Stimulated activated CD4-positive, alpha-beta T cell treated with anti-CD3 and anti-CD28 coated beads, Interleukin-4, amount 100 ng/mL, for 48 hours (primary cell): ENCODE measurements around the gene PAX6.

Experiments
- DNase-seq, 2 donors: peaks; one replicate each; pipeline ENCODE4 v3.0.0-alpha.2; 2020; ENCODE audit warnings: low read depth in 2 of 2

PAX6 gene

DNA sequence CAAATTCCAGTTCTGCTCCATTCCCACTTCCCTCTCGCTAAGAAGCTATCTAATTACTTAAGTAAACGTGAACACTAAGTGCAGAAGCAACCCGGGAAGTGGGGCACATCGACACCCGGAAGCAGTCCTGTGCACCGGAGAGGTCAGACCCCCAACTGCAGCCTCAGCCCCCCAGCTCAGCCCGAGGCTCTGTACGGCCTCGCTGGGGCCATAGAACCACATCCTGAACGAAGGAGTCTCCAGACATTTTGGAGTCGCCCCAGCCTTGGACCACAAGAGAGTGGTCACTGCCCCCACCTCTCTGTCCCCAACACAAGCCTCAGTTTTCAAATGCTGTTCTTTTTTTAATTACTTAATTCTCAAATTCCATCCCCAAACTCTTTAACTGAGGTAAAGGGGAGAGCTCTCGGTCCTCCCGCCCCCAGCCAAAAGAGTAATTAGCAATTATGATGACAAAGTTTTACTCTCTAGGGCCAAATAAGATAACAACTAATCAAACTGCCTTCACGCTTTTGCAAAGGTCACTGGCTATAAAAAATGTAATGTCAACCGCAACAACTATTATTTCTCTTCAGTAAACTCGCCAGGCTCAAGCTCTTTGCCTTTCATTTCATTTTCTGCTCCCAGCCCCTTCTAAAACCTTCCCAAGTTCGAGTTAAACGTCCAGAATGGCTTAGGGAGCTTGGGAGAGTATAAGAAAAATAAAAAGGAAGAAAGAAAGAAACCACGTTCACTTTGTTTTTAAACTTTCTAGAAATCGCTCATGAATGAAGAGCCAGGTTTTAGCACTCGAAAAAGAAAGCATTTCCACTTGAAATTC, 2.2 kb downstream of the PAX6 start:
- no peak for DNase-seq

DNA sequence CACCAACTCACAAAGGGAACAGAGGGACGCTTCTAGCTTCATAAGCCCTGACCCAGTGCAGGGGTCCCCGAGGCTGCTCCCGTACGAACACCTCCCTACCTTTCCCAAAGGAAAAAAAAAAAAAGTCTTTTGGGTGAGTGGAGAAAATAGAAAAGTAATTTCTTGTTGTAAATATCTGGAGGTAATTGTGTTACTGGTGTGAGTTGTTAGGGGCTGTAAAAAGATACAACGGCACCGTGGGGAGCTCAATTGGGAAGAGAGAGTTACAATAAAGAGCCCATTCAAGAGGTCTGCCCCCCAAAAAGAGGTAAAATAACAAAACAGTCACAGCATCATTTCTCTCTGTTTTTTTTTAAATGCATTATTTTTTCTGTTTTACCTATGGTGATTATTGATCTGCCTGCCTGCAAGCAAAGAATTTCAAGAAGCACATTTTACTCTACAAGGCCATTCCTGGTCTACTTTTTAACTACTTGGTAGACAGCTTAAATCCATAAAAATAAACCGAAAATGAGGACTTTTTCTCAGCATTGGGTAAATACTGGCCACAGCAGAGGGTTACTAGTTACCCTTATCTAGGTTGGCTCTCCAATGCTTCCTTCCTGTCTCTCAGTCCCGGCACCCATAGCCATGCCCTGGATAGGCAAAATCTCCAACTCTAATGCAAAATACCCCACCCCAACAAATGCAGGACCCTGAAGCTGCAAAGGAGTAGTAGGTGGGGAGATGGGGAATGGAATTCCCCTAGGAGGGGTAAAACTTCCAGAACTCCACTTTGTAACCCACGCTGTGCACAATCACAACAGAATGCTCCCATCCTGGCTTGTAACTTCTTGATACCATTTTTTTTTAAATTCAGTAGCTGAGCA, 3.1 kb downstream of the PAX6 start:
- no peak for DNase-seq

GRCh38 chr11:31806928-31807798, 4.0 kb downstream of the PAX6 start:
- no peak for DNase-seq

- DNase-seq = no peak
These were observed 4.8 kb downstream of the PAX6 start for GRCh38 chr11:31806186-31806927.

- DNase-seq = no peak
These were observed 5.4 kb downstream of the PAX6 start for GRCh38 chr11:31805629-31806185.

GRCh38 chr11:31805037-31805628, 6.0 kb downstream of the PAX6 start:
- no peak for DNase-seq

DNA sequence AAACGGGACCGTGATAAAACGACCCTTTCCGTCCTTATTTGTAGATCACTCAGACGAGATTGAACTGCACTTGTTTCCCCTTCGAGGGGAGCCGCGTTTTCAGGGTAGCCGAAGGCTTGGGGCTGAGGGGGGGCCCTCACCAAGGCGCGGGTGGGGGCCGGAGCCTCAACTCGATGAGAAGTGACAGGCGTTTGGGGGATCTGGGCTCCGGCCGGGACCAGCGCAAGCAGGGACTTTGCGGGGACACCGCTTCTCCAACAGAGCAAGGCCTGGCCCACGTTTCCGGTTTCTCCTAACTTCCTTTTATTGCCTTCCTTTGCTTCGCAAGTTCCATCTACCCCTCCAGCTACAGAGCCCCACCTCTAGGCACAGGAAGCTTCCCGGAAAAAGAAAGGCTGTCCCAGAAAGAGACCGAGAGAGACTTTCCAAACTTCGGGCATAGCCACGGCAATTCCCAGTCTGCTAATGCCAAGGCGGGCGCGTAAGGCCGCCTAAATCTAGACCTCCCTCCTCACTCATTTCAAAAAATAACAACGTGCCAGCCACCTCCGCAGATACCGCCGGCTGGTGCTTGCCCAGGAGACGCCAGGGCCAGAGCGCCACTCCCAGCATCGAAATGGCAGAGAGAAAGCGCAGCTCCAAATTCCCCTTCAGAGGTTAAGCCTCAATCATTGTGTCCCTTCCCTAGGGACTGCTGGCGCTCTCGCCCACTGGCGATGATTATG, 6.6 kb downstream of the PAX6 start:
- no peak for DNase-seq

DNA sequence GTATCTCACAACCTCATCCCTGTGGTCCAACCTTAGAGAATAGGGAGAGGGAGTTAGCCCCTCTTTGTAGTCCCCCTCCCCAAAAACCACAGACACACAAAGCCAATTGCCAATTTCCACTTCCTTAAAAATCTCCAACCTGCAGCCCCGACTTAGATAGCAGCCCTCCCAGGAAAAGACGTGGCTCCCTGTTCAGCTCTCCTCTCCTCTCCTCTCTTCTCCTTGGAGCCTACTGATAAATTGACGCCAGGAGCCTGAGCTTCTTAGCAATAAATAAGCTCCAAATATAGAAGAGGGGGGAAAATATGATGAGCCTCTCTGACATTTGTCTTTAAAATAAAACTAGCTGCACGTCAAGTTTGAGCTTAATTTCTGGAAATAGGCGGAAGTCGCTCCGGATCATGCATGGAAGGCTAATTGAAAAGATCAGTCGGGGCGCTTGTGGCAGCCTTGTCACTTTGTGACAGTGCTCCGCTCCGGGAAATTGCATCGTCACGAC, 7.3 kb downstream of the PAX6 start:
- DNase-seq = no peak

DNA sequence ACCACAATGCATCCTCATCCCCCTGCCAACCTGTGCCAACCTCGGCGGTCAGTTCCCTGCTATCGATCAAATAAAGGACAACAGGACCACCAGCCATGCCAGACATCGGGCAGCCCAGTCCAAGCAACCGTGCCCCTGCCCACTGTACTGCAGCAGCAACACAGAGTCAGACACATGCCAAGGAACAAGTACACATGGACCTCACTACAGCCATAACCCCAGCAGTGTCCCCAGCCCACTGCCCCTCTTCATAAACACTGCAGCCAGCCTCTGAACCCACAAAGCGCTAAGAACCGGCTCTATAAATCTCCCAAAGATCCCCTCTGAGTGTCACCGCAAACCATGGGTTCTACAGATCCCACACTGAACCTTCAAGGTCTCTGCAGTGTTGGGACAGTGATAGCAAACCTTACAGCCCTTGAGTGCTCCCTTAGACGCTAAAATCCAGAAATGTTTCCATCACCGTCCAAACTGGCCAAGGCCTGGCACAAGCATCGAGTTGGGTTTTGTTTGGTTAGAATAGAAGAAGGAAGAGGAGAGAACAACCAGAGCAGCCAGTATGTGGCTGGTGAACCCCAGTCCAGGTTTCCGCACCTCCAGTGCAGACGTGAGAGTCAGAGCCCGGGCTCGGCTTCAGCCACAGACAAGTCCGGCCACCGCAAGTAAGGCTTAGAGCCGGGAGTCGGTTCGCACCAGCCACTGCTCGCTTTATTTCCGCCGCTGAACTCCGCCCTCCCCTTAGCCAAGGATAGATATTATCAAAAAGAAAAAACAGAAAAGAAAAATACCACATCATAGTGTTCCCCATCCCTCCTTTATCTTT, 7.9 kb downstream of the PAX6 start:
- DNase-seq = no peak

DNA sequence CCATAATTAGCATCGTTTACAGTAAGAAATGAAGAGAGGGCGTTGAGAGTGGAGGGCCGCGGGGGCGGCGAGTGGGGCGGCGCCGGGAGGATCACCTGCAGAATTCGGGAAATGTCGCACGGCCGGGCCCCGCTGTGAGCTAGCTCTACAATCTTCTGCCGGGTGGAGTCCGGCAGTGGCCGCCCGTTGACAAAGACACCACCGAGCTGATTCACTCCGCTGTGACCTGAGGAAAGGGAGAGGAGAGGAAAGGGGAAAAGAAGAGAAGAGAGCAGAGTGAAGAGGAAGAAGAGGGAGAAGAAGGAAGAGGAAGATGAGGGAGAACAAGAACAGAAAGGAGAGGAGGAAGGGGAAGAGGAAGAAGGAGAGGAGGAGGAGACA, 8.5 kb downstream of the PAX6 start:
- DNase-seq = no peak

GRCh38 chr11:31802000-31802551, 9.0 kb downstream of the PAX6 start:
- DNase-seq = no peak

DNA sequence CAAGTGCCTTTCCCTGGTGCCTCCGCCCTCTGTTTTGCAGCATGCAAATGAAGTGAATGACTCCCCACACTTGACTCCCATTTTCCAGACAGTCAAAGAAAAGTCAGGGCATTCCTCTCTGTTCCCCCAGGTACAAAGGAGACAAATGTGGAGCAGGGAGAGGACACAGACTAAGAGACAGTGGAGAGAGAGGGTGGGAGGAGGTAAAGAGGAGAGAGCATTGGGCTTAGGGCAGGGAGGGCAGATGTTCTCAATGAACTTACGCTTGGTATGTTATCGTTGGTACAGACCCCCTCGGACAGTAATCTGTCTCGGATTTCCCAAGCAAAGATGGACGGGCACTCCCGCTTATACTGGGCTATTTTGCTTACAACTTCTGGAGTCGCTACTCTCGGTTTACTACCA, 9.8 kb downstream of the PAX6 start:
- DNase-seq = no peak

DNA sequence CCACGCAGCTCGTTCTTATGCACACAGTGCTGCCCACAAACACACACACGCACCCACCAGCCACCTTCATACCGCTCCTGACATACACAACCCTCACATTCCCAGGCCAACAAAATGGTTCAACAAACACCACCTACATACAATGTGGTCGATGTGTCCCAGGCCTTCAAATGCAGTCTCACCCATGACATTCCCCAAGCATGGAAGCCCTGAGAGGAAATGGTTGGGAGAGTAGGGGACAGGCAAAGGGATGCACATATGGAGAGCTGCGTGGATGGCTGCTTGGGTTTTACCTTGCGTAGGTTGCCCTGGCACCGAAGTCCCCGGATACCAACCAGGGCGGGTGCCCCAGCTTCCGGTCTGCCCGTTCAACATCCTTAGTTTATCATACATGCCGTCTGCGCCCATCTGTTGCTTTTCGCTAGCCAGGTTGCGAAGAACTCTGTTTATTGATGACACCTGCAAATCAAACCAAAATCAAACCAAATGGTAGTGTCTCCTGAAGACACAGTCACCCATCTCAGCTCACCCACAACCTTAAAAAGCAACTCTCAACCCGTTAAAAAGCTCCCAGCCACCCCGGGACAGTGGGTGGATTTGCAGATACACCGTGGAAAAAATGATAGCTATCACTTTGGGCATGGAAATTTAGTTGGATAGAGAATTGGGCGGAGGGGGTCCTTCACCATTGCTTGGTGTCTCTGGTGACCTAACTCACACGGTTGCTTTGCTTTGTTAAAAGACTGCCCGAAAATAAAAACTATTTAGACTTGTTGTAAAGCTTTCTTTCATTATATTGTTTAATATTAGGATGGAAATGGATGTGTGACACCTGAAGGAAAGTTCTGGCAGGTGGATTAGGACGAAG, 10.5 kb downstream of the PAX6 start:
- DNase-seq = no peak

- no peak for DNase-seq
These were observed 11.4 kb downstream of the PAX6 start for GRCh38 chr11:31799435-31800397.

- DNase-seq = no peak
These were observed 12.3 kb downstream of the PAX6 start for GRCh38 chr11:31798554-31799434.
